ENCODE data around the gene LRP1-AS. TPM values are rescaled to one million over a fixed set of nuclear protein-coding genes. Genes with fewer than 3 reads are reported as not detected.
A peak's percentile ranks its signal among the peaks of the same experiment; 100 is the strongest.

The LRP1-AS gene
- total RNA-seq, 1 experiment from 2014 or later: not detected

DNA sequence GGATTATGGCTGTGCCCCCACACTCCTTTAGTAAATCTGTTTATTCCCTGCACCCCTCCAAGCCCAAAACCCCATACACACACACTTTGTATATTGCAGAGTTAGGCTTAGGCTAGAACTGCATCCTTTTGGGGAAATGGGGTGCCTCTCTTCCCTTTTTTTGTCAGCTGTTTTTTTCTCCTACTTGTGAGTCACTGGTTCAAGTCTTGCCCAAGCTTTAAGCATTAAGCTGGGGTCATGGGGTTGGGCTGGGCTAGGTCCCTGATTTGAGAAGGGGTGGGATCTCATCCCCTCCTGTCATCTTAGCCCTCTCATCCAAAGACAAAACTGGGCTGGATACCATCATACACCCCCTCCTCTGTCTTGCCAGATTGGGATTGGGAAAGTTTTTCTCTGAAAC is 17.5 kb downstream of the LRP1-AS start:
- Histone ChIP-seq H3K9me2 (ENCODE audit: insufficient read depth) (no peaks in the 10 kb centered on the region), H3K27ac (ENCODE audit: low read depth, low read length) (no peak overlapping the region), H2AFZ (ENCODE audit: low read depth, low read length, poor library complexity, severe bottlenecking) (no peak overlapping the region), H3K36me3 (ENCODE audit: control insufficient read depth in 1 of 2, insufficient read depth in 2 of 2, low read length in 2 of 2) (no peaks in the 10 kb centered on the region), H3K27me3 (ENCODE audit: insufficient read depth, low read length) (no peaks in the 10 kb centered on the region), H3K9ac (ENCODE audit: low read length) (no peak overlapping the region), H3K4me1 (ENCODE audit: control insufficient read depth in 1 of 2, insufficient read depth in 2 of 2, low read length in 2 of 2) (peaks cover 9 to 40% of the 10 kb centered on the region in 2 experiments), H4K20me1 (ENCODE audit: insufficient read depth) (no peaks in the 10 kb centered on the region), H3K9me3 (ENCODE audit: control insufficient read depth in 1 of 2, insufficient read depth in 1 of 2, low read depth in 1 of 2, low read length in 2 of 2) (no peaks in the 10 kb centered on the region), H3K79me2 (ENCODE audit: insufficient read depth, low read length) (no peaks in the 10 kb centered on the region), H3K4me3 (replicated peaks in 1 of 2; ENCODE audit: low read depth in 1 of 2, low read length in 2 of 2) (no peak overlapping the region), H3K4me2 (ENCODE audit: low read length) (peak overlapping the region; percentile 99; the same call in 1 of the 2 replicates)
- ATAC-seq (no peak), DNase-seq (ENCODE audit: low read depth, low spot score) (no peak)
- ChIA-PET CTCF (interaction anchor here (4.1 kb wide), 1 partner anchor 45 kb away, joined by 40 read pairs; no protein-coding TSS in a partner anchor), RAD21 (ENCODE audit: low non-redundant PET in 1 of 2, low total read pairs in 2 of 2, uncharacterized antibody in 2 of 2, unreplicated experiment in 2 of 2) (no interaction called here), POLR2A (no interaction called here)
- TF ChIP-seq CBX3 (IDR thresholded peaks at IDR 0.05; ENCODE audit: low read depth): no peak
- no peak for TF ChIP-seq CEBPB (IDR thresholded peaks at IDR 0.05; ENCODE audit: low read depth)
- intact Hi-C loops (cut with micrococcal nuclease): loop anchor here (10.0 kb wide), 1 partner anchor 115 kb away; no protein-coding TSS in a partner anchor
- BruUV-seq (replicated peaks): TSS peak; percentile 32

DNA sequence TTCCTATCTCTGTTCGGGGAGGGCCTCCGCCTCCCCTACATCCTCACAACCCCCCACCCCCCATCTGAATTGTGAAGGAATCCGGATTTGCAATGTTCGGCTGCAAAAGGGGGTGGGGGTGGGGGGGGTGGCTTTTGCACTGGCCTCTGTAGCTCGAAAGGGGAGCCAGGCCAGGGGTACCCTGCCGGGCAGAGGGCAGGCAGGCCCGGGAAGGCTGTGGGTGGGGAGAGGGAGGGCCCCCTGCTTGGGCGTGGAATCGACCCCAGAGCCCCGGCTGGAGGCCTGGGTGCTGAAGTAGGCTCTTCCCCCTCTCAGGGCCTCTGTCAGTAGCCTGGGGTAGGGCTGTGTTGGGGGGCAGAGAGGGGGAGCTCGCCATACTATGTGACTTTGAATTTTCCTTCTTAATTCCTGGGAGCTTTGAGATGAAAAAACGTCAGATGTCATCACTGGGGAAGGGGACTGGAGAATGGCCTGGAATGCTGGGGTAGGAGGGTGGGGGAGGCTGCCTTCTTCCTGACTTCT is 18.0 kb downstream of the LRP1-AS start:
- H3K4me2 ChIP-seq (ENCODE audit: low read length): peak overlapping the region; percentile 99
- ChIA-PET RAD21 (ENCODE audit: low non-redundant PET in 1 of 2, low total read pairs in 2 of 2, uncharacterized antibody in 2 of 2, unreplicated experiment in 2 of 2) (no interaction called here), CTCF (interaction anchor here (4.1 kb wide), 1 partner anchor 46 kb away, joined by 40 read pairs; no protein-coding TSS in a partner anchor), POLR2A (no interaction called here)
- intact Hi-C loops (cut with micrococcal nuclease): loop anchor here (10.0 kb wide), 1 partner anchor 115 kb away; no protein-coding TSS in a partner anchor
- H3K36me3 ChIP-seq (ENCODE audit: control insufficient read depth in 1 of 2, insufficient read depth in 2 of 2, low read length in 2 of 2): no peaks in the 10 kb centered on the region
- TF ChIP-seq EGR1 (IDR thresholded peaks at IDR 0.05; ENCODE audit: low read depth) (no peak), EZH2phosphoT487 (IDR thresholded peaks at IDR 0.05; ENCODE audit: borderline replicate concordance) (no peak), POLR2AphosphoS5 (IDR thresholded peaks at IDR 0.05; ENCODE audit: low read depth, low read length) (no peak), FOSL1 (IDR thresholded peaks at IDR 0.05; ENCODE audit: low read depth) (no peak), SRF (IDR thresholded peaks at IDR 0.05; ENCODE audit: low read depth) (no peak), ELF1 (IDR thresholded peaks at IDR 0.05; ENCODE audit: borderline replicate concordance, low read depth) (no peak), CEBPB (IDR thresholded peaks at IDR 0.05; ENCODE audit: low read depth) (no peak), CBX3 (IDR thresholded peaks at IDR 0.05; ENCODE audit: low read depth) (no peak)
- TF ChIP-seq, protein P1, sequence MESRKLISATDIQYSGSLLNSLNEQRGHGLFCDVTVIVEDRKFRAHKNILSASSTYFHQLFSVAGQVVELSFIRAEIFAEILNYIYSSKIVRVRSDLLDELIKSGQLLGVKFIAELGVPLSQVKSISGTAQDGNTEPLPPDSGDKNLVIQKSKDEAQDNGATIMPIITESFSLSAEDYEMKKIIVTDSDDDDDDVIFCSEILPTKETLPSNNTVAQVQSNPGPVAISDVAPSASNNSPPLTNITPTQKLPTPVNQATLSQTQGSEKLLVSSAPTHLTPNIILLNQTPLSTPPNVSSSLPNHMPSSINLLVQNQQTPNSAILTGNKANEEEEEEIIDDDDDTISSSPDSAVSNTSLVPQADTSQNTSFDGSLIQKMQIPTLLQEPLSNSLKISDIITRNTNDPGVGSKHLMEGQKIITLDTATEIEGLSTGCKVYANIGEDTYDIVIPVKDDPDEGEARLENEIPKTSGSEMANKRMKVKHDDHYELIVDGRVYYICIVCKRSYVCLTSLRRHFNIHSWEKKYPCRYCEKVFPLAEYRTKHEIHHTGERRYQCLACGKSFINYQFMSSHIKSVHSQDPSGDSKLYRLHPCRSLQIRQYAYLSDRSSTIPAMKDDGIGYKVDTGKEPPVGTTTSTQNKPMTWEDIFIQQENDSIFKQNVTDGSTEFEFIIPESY (IDR thresholded peaks at IDR 0.05; ENCODE audit: extremely low read depth, insufficient replicate concordance, low read length): no peak
- TF ChIP-seq, protein P2, sequence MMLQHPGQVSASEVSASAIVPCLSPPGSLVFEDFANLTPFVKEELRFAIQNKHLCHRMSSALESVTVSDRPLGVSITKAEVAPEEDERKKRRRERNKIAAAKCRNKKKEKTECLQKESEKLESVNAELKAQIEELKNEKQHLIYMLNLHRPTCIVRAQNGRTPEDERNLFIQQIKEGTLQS (IDR thresholded peaks at IDR 0.05): no peak
- TF ChIP-seq, protein P3, sequence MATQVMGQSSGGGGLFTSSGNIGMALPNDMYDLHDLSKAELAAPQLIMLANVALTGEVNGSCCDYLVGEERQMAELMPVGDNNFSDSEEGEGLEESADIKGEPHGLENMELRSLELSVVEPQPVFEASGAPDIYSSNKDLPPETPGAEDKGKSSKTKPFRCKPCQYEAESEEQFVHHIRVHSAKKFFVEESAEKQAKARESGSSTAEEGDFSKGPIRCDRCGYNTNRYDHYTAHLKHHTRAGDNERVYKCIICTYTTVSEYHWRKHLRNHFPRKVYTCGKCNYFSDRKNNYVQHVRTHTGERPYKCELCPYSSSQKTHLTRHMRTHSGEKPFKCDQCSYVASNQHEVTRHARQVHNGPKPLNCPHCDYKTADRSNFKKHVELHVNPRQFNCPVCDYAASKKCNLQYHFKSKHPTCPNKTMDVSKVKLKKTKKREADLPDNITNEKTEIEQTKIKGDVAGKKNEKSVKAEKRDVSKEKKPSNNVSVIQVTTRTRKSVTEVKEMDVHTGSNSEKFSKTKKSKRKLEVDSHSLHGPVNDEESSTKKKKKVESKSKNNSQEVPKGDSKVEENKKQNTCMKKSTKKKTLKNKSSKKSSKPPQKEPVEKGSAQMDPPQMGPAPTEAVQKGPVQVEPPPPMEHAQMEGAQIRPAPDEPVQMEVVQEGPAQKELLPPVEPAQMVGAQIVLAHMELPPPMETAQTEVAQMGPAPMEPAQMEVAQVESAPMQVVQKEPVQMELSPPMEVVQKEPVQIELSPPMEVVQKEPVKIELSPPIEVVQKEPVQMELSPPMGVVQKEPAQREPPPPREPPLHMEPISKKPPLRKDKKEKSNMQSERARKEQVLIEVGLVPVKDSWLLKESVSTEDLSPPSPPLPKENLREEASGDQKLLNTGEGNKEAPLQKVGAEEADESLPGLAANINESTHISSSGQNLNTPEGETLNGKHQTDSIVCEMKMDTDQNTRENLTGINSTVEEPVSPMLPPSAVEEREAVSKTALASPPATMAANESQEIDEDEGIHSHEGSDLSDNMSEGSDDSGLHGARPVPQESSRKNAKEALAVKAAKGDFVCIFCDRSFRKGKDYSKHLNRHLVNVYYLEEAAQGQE (IDR thresholded peaks at IDR 0.05; ENCODE audit: low read depth): no peak
- peaks cover 9 to 40% of the 10 kb centered on the region in 2 experiments for H3K4me1 ChIP-seq (ENCODE audit: control insufficient read depth in 1 of 2, insufficient read depth in 2 of 2, low read length in 2 of 2)
- no TSS peak for BruUV-seq (replicated peaks)
- H3K9ac ChIP-seq (ENCODE audit: low read length): no peak overlapping the region
- no peak overlapping the region for H3K27ac ChIP-seq (ENCODE audit: low read depth, low read length)
- DNase-seq (ENCODE audit: low read depth, low spot score): no peak
- no peaks in the 10 kb centered on the region for H3K9me2 ChIP-seq (ENCODE audit: insufficient read depth)
- no peak overlapping the region for H2AFZ ChIP-seq (ENCODE audit: low read depth, low read length, poor library complexity, severe bottlenecking)
- no peaks in the 10 kb centered on the region for H3K79me2 ChIP-seq (ENCODE audit: insufficient read depth, low read length)
- no peaks in the 10 kb centered on the region for H3K9me3 ChIP-seq (ENCODE audit: control insufficient read depth in 1 of 2, insufficient read depth in 1 of 2, low read depth in 1 of 2, low read length in 2 of 2)
- H4K20me1 ChIP-seq (ENCODE audit: insufficient read depth): no peaks in the 10 kb centered on the region
- ATAC-seq: no peak
- H3K27me3 ChIP-seq (ENCODE audit: insufficient read depth, low read length): no peaks in the 10 kb centered on the region
- peak overlapping the region; percentile 74 to 80; a peak in 2 of 4 replicates for H3K4me3 ChIP-seq (replicated peaks in 1 of 2; ENCODE audit: low read depth in 1 of 2, low read length in 2 of 2)

Measured in HCT116 (cell line).